Measurements from ENCODE around the gene UAP1L1.
A peak's percentile ranks its signal among the peaks of the same experiment; 100 is the strongest.
"Not testable (repeated sequence)": the region's sequence is repeated elsewhere in the genome, so short reads cannot be mapped to it uniquely, and the experiment has no call there.

UAP1L1 gene

DNA sequence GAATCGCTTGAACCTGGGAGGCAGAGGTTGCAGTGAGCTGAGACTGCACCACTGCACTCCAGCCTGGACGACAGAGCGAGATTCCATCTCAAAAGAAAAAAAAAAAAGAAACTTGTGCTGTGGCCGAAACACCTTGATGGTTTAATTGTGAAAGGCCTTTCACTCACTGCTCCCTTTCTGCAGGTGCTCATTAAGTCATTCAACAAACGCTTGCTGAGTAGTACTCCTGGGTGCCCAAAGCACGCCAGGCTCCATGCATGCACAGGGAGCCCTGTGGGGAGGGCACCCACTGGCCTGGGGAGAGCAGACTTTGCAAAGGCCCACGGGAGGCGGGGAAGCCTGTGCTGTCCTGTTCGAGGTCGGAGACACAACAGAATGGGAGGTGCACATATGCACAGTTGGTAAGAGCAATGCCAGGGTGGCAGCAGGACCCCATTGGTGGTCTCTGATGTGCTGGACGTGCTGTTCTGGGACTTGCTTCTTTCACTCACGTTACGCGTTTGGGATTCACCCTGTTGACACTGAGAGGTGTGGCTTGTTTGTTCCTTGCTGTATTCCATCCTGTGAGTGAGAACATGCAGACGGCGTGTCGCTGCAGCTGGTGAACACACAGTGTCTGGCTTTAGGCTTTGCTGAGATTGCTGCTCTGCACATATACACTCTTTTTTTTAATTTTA is 20.4 kb upstream of the UAP1L1 start:
- DNase-seq (ENCODE audit: low read depth in 2 of 2, low spot score in 1 of 2) = no peak

DNA sequence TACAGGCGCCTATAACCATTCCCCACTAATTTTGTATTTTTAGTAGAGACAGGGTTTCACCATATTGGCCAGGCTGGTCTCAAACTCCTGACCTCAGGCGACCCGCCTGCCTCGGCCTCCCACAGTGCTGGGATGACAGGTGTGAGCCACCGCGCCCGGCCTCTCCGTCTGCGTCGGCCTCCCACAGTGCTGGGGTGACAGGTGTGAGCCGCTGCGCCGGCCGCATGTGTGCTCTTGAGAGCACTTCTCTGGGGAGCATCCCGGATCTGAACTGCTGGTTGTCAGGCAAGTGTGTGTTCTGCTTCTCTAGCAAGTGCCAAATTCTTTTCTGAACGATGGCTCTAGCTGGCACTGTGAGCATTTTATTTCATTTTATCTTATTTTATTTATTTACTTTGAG is 19.8 kb upstream of the UAP1L1 start:
- no peak for DNase-seq (ENCODE audit: low read depth in 2 of 2, low spot score in 1 of 2)

DNA sequence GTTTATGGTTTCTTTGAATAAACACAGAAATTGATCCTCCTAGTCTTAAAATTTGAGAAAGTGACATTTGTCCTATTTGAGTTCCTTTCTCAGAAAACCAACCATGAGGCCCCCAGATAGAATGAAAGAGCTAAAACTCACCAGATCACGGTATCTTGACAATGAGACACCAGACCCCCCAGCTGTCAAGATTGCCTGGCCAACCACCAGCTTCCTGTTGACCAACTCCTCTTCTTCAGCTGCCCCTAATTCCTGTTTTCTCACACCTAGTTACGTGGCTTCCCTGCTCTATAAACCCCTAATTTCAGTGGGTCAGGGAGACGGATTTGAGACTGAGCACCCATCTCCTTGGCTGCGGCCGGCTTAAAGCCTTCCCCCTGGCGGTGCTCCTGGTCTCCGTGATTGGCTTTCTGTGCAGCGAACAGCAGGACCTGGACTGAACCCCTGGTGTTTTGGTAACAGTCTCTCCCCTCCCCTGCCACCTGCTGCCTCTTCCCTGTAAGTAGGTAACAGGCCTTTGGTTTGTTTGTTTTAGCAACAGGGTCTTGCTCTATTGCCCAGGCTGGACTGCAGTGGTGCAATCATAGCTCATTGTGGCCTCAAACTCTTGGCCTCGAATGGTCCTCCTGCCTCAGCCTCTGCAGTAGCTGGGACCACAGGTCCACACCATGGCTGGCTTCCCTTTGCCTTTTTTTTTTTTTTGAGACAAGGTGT is 18.6 kb upstream of the UAP1L1 start:
- DNase-seq (ENCODE audit: low read depth in 2 of 2, low spot score in 1 of 2) = no peak

DNA sequence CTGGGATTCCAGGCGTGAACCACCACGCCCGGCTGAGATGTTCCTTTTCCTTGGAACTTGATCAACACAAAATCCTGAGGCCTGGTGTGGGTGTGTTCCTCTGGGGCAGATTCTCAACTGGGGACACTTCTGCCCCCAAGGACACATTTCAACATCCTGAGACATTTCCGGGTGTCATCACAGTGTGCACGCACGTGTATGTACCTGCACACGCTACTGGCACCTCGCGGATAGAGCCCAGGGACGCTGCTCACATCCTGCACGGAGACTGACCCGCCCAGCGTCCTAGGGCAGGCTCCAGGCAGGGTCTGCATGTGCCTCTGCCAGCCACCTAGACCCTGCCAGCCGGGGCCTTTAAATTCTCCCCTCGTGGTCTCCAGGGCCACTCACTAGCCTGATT is 14.9 kb upstream of the UAP1L1 start:
- DNase-seq (ENCODE audit: low read depth in 2 of 2, low spot score in 1 of 2) = no peak

DNA sequence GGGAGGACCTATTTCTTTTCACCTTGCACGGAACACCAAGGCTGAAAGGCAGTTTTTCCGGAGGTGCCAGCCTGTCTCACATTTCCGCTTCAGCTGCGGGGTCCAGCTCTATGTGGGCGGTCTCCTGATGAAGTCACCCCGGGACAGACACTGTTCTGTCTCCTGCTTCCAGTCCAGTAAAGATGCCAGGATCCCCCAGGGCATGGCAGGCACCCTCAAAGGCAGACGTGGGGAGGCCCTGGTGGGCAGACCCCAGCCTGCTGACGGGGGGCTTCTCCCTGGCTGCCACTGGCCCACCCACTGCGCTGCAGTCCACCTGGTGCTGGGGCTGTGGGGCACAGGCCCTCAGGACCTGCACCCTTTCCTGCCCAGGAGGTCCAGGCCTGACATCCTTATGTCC is 14.5 kb upstream of the UAP1L1 start:
- not testable (repeated sequence) for DNase-seq (ENCODE audit: low read depth in 2 of 2, low spot score in 1 of 2)

DNA sequence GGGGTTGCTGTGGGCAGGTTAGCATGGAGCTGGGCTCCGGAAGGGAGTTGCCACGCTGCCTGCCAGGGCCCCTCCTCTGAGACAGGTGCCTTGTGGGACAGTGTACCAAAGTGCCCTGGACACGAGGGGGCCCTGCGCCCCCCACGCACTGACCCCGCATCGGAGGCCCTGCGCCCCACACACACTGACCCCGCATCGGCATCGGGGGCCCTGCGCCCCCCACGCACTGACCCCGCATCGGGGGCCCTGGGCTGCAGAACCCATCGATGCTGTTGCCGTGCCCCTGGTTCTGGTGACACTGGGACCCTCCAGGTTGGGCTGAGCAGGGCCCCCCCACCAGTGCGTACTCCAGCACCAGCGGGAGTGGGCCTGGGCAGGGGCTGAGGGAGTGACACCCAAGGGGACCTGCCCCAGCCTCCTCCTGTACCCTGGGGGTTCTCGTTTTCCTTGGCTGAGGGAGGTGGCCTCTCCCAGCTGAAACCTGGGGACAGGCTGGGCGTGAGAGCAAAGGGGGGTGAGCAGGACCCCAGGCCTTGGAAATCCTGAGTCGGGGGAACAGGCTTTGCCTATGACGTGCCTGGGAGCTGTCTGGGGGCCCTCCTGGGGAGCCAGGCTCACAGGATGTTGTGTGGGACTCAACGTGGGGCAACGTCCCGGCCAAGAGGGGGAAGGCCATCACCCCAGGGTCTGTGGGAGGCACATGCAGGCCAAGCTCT is 13.8 kb upstream of the UAP1L1 start:
- no peak for DNase-seq (ENCODE audit: low read depth in 2 of 2, low spot score in 1 of 2)

DNA sequence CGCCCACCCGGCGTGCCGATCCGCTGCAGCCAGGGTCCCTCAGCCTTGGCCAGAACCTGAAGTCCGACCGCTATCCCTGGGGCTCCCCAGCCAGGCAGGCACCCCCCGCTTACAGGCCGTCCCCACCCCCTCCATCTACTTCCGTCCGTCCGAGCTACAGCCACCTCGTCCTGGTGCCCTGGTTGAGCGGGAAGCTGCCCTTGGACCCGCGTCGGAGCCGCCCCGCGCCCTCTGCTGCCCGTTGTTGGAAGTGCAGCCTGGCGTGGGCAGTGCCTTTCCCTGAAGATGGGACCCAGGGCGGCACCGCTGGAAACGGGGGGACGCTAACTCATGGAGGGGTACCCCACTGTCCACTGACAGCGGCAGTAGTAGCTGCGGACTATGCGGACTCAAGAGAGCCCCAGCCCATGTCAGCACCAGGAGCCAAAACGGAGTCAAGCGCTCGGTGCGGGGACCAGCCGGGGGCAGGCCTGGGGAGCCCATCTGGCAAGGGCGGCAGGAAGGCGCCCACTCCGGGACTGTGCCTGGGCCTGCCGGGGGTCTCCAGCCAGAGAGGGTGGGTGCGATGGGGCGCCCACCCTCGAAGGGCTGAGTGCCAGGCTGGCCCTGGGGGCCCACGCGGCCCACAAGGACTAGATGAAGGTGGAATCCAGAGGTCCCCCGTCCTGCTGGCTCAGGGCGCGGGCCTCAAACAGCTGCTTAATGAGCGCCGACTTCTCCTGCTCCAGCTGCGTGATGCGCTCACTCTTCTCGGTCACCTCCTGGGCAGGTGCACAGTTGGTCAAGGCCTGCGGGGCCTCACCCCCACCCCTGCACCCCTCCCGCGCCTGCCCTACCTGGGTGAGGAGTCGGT is 13.1 kb upstream of the UAP1L1 start:
- DNase-seq (ENCODE audit: low read depth in 2 of 2, low spot score in 1 of 2) = peak in 1 of 2 donors; percentile 42

DNA sequence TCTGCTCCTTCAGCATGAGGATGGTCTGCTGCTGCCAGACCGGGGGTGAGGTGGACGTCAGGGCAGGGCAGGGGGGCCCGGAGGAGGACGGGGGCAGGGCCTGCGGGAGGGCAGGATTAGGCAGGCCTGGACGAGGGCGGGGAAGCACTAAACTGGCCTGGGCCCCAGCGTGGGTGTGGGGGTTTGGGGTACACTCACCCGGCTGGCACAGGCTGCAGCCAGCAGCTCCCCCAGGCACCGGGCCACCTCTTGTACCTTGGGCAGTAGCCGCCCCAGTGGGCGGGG is 12.5 kb upstream of the UAP1L1 start:
- no peak for DNase-seq (ENCODE audit: low read depth in 2 of 2, low spot score in 1 of 2)

DNA sequence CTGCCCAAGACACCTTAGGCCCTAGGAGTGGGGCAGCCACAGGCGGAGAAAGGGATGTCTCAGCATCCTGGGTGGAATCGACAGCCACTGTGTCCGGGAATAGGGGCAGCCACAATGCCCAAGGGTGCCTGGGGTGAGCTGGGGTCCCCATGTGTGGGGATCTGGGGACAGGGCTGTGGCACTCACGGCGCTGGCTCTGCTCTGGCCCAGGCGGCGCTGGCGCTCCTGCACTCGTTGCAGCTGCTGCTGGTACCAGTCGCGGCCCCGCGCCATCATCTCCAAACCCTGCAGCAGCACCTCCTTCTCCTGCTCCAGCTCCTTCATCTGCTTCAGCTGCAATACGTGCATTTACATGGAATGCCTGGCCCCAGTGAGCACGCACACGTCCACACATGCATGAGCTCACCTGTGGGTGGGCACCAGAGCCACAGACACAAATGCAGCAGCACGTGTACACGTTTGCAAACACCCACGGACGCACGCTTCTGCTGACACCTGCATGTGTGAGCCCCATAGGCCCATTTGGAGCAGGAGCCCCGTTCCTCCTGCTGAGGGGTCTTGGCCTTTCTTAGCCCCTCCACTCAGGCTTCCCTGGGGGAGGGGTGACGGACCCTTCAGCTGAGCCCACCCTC is 11.9 kb upstream of the UAP1L1 start:
- DNase-seq (ENCODE audit: low read depth in 2 of 2, low spot score in 1 of 2) = no peak

DNA sequence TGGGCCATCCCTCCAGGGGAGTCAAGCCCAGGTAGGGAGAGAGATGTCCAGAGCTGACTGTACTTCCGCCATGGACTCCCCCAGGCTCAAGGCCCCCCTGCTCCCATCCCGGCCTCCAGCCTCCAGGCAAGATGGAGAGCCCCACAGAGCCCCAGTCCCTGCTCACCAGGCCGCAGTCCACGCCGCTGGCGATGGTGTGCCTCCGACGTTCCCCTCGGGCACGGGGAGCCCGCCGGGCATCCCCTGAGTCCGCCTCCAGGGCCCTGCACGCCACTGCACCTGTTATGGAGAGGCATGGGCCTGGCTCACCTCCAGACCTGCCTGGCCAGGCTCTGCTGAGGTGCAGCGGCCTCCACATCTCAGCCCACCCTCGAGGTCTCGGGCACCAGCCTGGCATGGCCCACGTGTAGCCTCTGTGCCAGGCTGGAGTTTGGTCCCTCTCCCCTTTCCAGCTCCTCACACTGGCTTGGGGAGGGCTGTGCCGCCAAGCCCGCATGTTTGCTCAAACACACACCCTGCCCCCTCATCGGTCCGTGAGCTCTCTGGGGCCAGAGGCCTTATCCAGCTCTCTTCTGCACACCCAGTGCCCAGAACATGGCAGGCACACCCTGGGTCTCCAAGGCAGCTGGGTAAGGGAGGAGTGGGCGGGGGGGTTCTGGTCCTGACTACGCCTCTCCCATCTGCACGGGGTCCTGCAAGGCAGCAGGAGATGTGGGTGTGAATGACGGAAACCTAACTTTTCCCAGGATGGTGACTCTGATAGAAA is 11.0 kb upstream of the UAP1L1 start:
- DNase-seq (ENCODE audit: low read depth in 2 of 2, low spot score in 1 of 2) = no peak

DNA sequence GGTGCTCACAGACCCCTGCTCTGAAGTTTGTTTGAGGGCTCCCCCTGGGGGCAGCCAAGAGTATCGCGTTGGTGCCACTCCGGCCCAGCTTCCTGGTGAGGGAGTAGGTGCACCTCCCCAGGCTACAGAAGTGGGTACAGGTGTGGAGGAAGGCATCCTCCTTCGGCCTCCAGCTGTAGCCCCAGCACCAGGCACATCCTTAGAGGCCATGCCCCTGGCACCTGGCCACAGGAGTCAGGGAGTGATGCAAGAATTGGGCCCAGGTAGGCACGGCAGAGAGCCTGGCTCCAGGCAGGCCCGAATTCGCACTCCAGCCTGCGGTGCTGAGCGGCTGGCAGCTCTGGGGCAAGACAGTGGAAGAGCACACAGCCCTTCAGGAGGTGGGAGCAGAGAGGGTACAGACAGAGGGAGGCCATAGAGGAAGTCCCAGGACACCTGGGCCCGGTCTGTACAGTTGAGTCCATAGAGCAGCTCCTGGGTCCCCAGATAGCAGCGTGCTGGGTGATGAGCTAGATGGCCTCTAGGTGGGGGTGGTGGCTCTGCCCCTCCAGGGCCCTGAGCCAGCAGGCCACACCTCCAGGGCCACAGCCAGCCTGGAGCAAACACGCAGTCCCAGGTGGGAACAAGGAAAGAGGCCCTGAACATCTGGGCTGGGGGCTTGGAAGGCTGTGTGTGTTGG is 9.3 kb upstream of the UAP1L1 start:
- DNase-seq (ENCODE audit: low read depth in 2 of 2, low spot score in 1 of 2) = peak; percentile 52 to 66

DNA sequence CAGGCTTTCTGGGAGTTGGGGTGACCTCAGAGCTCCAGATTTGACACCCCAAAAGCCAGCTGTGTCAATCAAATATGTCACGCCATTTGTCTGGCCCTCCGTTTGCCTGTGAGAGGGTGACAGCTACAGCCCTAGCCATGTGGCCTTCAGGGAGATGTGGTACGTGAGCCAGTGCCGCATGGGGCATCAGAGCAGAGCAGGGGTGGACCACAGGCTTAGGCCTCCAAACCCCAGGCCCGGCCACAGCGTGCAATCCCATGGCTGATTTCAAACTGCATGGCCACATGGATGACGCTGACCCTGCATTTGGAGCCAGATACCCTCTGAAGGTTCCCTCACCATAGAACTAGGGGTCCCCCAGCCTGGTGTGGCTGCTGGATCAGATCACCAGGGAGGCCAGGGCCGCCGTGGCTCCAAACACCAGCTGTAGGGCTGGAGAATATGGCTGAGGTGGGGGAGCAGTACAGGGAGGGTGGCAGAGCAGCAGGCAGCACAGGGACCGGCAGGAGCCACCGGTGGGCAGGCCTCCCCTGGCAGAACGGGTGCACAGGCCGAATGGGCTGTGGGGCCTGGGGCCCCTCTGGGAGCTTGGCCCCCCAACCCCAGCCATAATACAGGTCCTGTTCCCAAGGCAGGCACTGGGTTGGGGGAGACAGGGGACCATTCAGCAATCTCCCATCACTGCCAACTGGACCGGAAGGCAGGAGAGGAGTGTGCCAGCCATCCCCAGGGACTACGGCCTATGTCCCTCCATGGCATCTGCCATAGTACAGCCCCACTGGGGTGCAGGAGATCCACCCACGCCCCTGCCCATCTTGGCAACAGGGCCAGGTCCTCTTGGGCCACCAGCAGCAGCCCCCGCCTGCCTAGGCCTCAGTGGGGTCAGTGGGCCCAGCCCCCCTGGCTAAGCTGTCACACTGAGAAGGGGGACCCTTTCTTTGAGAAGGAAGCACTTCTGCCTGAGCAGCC is 8.5 kb upstream of the UAP1L1 start:
- DNase-seq (ENCODE audit: low read depth in 2 of 2, low spot score in 1 of 2) = no peak

DNA sequence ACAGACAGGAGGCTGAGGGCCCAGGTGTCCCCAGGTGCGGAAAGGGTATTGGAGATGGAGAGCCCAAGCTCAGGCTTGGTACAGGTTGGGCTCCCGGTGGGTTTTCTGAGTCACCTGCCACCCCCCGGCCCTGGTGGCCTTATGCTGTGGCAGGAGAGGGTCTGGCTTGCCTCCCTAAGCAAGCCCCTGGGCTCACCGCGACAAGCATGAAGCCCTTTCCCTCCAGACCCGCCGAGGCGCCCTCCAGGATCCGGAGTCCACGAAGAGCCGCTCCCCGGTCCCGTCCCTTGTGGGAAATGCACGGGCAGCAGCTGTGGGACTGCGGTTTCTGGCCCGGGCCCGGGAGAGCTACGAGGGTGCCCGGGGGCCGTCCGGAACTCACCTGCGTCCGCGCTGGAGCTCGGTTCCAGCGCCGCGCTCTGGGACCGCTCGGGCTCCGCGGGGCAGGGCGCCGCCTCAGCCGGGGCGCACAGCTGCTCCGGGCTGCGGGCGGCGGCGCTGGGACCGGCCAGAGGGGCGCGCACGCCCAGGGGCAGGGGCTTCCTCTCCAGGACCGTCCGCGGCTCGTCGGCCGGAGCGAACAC is 7.7 kb upstream of the UAP1L1 start:
- DNase-seq (ENCODE audit: low read depth in 2 of 2, low spot score in 1 of 2) = no peak

DNA sequence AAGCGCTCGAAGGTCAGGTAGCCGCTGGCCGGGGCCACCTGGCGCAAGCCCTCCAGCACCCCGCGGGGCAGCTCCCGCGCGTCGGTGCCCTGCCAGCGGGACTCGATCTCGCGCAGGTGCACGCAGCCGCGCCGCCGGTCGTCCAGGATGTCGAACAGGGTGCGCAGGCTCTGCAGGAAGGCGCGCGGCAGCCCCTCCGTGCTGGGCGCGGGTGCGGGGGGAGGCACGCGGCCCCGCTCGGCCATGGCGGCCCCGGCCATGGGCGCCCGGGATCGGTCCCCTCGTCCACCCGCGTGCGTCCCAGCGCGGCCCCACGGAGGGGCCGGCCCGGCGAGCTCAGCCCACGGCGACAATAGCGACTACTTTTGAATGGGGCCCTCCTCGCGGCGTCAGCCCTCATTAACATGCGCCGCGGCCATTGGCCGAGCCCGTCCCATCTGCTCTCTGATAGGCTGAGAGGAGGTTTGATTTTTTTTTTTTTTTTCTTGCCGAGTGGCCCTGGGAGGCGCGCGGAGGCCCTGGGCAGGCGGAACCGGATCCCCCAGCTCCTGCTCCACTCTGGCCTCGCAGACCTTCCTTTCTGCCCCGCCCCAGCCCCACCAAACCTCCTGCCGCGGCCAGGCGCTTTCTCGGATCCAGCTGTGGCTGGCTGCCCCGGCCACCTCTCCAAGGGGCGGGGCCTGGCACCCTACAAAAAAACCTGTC is 7.0 kb upstream of the UAP1L1 start, which contains the start of gene SAPCD2:
Gene SAPCD2 (minus strand): TSS at position 357 of the 705 bp plus-strand sequence. CDS start 97 bp downstream, at position 260.
- peak; percentile 52 to 71 for DNase-seq (ENCODE audit: low read depth in 2 of 2, low spot score in 1 of 2)

DNA sequence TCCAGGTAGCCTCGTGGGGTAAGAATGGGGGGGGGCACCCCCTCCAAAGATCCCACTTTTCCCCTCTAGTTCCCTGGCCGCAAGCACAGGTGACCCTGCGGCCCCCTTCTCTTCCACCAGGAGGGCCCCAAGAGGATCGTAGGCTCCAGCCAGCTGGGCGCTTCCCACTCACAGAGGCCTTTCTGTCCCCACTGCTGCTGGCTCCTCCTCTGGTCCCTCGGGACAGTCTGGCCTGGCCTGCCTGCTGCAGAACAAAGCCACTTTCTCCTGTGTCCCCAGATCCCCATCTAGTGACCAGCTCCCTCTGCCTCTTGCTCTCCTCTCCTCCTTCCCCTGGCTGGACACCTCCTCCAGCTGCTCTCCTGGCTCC is 6.4 kb upstream of the UAP1L1 start:
- DNase-seq (ENCODE audit: low read depth in 2 of 2, low spot score in 1 of 2) = no peak

DNA sequence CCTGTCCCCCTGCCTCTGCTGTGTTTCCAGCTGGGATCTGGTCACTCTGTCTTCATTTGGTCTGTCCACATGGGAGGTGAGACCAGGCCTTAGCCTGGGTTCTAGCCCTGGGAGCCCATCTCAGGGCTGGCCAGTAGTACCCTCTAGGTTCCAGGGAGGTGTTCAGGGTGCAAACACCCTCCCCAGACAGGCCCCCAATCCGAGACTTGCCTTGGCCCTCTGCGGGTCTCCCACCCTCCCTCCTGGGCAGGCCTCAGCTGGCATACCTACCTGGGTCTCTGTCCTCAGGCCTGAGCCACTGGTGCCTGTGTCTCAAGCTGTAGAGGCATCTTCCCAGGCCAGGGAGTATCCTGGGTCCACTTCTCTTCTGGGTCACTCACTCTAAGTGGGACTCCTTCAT is 6.0 kb upstream of the UAP1L1 start:
- no peak for DNase-seq (ENCODE audit: low read depth in 2 of 2, low spot score in 1 of 2)

DNA sequence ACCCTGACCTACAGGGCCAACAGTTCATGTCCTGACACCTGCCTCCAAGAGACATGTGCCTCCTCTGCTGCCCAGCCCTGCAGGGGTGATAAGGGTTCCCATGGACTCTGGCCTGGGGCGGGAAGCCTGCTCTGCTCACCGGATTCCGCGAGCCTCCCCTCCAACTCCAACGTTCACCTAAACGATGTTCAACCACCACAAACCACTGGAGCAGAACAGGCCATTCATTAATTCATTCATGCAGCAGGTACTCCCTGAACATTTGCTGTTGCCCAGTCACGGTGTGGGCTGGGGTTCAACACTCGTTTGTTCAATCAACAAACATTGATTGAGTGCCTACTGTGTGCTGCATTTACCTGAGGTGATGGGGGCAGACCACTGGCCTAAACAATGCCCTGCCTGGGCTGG is 3.3 kb upstream of the UAP1L1 start:
- no peak for DNase-seq (ENCODE audit: low read depth in 2 of 2, low spot score in 1 of 2)

Data from stimulated activated CD8-positive, alpha-beta memory T cell treated with anti-CD3 and anti-CD28 coated beads, Interleukin-4, amount 100 ng/mL, for 1 hour (primary cell).